Measurements from ENCODE around the gene UBE2G1. TPM values are rescaled to one million over a fixed set of nuclear protein-coding genes. Genes with fewer than 3 reads are reported as not detected.

UBE2G1 gene
- total RNA-seq, 1 experiment from 2014 or later, result 56.8 TPM

DNA sequence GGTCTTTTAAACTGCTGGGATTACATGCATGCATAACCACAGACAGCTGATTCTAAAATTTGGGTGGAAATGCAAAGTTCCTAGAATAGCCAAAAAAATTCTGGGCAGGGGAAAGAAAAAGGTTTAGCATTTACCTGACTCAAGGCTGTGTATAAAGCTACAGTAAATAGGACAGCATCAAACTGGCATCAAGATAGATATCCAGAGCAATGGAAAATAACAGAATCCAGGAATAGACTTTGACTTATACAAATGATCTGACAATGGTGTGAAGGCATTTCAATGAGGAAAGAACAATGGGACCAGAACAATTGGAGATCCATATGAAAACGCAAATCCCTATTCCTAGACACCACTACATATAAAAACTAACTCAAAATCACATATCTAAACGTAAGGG, 115.6 kb downstream of the UBE2G1 start:
- Mint-ChIP-seq H3K9me3 (ENCODE audit: unreplicated experiment) (no peaks in the 10 kb centered on the region), H3K4me3 (ENCODE audit: unreplicated experiment) (no peak overlapping the region), H3K4me1 (ENCODE audit: low read depth, unreplicated experiment) (peaks cover 19% of the 10 kb centered on the region), H3K27ac (ENCODE audit: unreplicated experiment) (no peak overlapping the region), H3K27me3 (ENCODE audit: insufficient read depth, unreplicated experiment) (no peaks in the 10 kb centered on the region), H3K36me3 (ENCODE audit: insufficient read depth, unreplicated experiment) (peaks cover 11% of the 10 kb centered on the region)
- CTCF ChIA-PET, result no interaction called here
- Histone ChIP-seq H3K9me3 (no peaks in the 10 kb centered on the region), H3K4me3 (ENCODE audit: low read depth, low read length) (no peak overlapping the region), H3K36me3 (ENCODE audit: control insufficient read depth, insufficient read depth, low read length) (no peaks in the 10 kb centered on the region), H3K27me3 (replicated peaks; ENCODE audit: control insufficient read depth, insufficient read depth, low read length) (no peaks in the 10 kb centered on the region), H3K4me1 (peaks cover 29% of the 10 kb centered on the region)
- intact Hi-C loops (cut with micrococcal nuclease; ENCODE audit: unreplicated experiment), result no loop called here
- BruUV-seq (replicated peaks), result no TSS peak
- TF ChIP-seq, protein P1, sequence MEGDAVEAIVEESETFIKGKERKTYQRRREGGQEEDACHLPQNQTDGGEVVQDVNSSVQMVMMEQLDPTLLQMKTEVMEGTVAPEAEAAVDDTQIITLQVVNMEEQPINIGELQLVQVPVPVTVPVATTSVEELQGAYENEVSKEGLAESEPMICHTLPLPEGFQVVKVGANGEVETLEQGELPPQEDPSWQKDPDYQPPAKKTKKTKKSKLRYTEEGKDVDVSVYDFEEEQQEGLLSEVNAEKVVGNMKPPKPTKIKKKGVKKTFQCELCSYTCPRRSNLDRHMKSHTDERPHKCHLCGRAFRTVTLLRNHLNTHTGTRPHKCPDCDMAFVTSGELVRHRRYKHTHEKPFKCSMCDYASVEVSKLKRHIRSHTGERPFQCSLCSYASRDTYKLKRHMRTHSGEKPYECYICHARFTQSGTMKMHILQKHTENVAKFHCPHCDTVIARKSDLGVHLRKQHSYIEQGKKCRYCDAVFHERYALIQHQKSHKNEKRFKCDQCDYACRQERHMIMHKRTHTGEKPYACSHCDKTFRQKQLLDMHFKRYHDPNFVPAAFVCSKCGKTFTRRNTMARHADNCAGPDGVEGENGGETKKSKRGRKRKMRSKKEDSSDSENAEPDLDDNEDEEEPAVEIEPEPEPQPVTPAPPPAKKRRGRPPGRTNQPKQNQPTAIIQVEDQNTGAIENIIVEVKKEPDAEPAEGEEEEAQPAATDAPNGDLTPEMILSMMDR (IDR thresholded peaks at IDR 0.05; ENCODE audit: insufficient read depth in 1 of 2, low read depth in 1 of 2, low read length in 1 of 2, severe bottlenecking in 1 of 2, unreplicated experiment in 1 of 2), result no peak
- POLR2A ChIA-PET, result interaction anchor here (0.6 kb wide), 1 partner anchor 12 kb away, joined by 4 read pairs; no protein-coding TSS in a partner anchor
- no peak for DNase-seq

DNA sequence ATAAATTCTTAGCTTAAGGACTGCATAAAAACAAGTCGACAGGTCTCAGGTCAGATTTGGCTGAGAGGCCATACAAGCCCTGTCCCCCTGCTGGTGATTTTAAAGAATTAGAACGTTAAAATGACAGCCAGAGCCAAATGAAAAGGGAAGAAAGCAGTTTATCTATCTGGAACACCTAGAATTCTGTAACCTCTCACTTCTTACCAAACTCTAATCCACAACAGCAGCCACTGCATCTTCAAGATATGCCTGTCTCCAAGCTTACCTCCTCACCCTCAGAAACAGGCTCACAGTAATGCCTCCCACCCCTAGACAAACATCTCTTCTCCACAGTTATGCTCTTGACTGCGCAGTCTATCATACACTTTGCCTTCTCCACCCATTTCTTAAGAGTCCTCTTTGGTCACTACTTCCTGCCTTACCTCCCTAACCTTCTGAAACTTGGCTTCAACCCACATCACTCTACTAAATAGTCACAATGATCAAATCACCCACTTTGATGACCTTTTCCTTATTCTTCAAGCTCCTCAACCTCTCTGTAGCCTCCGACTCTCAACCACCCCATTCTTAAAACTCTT, 116.9 kb downstream of the UBE2G1 start:
- peak in 1 of 2 experiments; percentile 20 for DNase-seq
- Mint-ChIP-seq H3K27ac (ENCODE audit: unreplicated experiment) (no peak overlapping the region), H3K36me3 (ENCODE audit: insufficient read depth, unreplicated experiment) (peaks cover 15% of the 10 kb centered on the region), H3K27me3 (ENCODE audit: insufficient read depth, unreplicated experiment) (no peaks in the 10 kb centered on the region), H3K4me1 (ENCODE audit: low read depth, unreplicated experiment) (peaks cover 25% of the 10 kb centered on the region), H3K4me3 (ENCODE audit: unreplicated experiment) (no peak overlapping the region), H3K9me3 (ENCODE audit: unreplicated experiment) (no peaks in the 10 kb centered on the region)
- no peaks in the 10 kb centered on the region for H3K36me3 ChIP-seq (ENCODE audit: control insufficient read depth, insufficient read depth, low read length)
- ChIA-PET CTCF (interaction anchor here (1.5 kb wide), 1 partner anchor 34 kb away, joined by 10 read pairs; no protein-coding TSS in a partner anchor), POLR2A (no interaction called here)
- H3K4me3 ChIP-seq (ENCODE audit: low read depth, low read length), result no peak overlapping the region
- H3K27me3 ChIP-seq (replicated peaks; ENCODE audit: control insufficient read depth, insufficient read depth, low read length), result no peaks in the 10 kb centered on the region
- BruUV-seq (replicated peaks), result no TSS peak
- H3K9me3 ChIP-seq, result no peaks in the 10 kb centered on the region
- TF ChIP-seq, protein P1 (IDR thresholded peaks at IDR 0.05; ENCODE audit: insufficient read depth in 1 of 2, low read depth in 1 of 2, low read length in 1 of 2, severe bottlenecking in 1 of 2, unreplicated experiment in 1 of 2), result peak in 1 of 2 experiments; percentile 41
- H3K4me1 ChIP-seq, result peaks cover 29% of the 10 kb centered on the region
- intact Hi-C loops (cut with micrococcal nuclease; ENCODE audit: unreplicated experiment), result loop anchor here (1.0 kb wide), 1 partner anchor 34 kb away; no protein-coding TSS in a partner anchor

DNA sequence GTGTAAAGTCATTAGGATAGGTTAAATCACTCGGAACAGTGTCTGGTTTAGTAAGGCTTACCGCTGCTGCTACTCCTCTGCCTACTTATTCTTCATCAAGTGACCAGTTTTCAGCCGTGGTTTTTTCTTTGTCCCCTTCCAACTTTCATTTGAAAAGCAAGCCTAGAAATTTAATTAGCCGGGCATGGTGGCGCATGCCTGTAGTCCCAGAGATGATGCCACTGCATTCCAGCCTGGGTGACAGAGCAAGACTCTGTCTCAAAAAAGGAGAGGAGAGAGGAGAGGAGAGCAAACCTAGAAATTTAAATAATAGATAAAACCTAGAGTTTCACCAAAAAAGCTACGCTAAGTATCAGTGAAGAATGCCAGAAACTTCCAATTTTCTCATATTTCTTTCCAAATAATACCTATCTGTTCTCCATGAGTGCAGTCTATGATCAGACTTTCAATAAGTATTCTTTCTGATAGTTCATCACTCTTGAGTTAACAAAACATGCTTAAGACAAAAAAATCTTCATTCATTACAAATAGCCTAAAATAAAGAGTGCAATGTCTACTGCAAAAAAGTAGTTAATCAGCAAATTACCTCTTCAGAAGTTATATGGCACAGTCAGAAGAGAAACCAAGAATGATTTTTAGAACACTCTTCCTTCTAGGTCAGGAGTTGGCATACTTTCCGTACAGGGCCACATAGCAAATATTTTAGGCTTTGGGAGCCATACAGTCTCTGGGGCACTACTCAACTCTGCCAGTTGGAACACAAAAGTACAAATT, 117.8 kb downstream of the UBE2G1 start:
- DNase-seq, result no peak
- Histone ChIP-seq H3K9me3 (no peaks in the 10 kb centered on the region), H3K4me3 (ENCODE audit: low read depth, low read length) (no peak overlapping the region), H3K4me1 (peaks cover 29% of the 10 kb centered on the region), H3K36me3 (ENCODE audit: control insufficient read depth, insufficient read depth, low read length) (no peaks in the 10 kb centered on the region), H3K27me3 (replicated peaks; ENCODE audit: control insufficient read depth, insufficient read depth, low read length) (no peaks in the 10 kb centered on the region)
- Mint-ChIP-seq H3K27ac (ENCODE audit: unreplicated experiment) (peak overlapping the region; percentile 92), H3K4me3 (ENCODE audit: unreplicated experiment) (peak overlapping the region; percentile 64), H3K4me1 (ENCODE audit: low read depth, unreplicated experiment) (peaks cover 29% of the 10 kb centered on the region), H3K36me3 (ENCODE audit: insufficient read depth, unreplicated experiment) (peaks cover 17% of the 10 kb centered on the region), H3K27me3 (ENCODE audit: insufficient read depth, unreplicated experiment) (no peaks in the 10 kb centered on the region), H3K9me3 (ENCODE audit: unreplicated experiment) (no peaks in the 10 kb centered on the region)
- BruUV-seq (replicated peaks), result no TSS peak
- ChIA-PET POLR2A (no interaction called here), CTCF (interaction anchor here (0.6 to 2.0 kb wide), 4 partner anchors 19 to 49 kb away, joined by 4 to 10 read pairs (median 6); no protein-coding TSS in a partner anchor)
- TF ChIP-seq, protein P1 (IDR thresholded peaks at IDR 0.05; ENCODE audit: insufficient read depth in 1 of 2, low read depth in 1 of 2, low read length in 1 of 2, severe bottlenecking in 1 of 2, unreplicated experiment in 1 of 2), result no peak
- intact Hi-C loops (cut with micrococcal nuclease; ENCODE audit: unreplicated experiment), result loop anchor here (1.0 kb wide), 1 partner anchor 33 kb away; no protein-coding TSS in a partner anchor

All from Caco-2 (cell line).